SHP77 (cell line): ENCODE measurements around the gene LRRC4.
A peak's percentile ranks its signal among the peaks of the same experiment; 100 is the strongest.

Experiments used
- DNase-seq, 2 experiments: peaks; one replicate each; lab custom pipeline; 2025; lab: John Stamatoyannopoulos, UW

Gene LRRC4, protein sequence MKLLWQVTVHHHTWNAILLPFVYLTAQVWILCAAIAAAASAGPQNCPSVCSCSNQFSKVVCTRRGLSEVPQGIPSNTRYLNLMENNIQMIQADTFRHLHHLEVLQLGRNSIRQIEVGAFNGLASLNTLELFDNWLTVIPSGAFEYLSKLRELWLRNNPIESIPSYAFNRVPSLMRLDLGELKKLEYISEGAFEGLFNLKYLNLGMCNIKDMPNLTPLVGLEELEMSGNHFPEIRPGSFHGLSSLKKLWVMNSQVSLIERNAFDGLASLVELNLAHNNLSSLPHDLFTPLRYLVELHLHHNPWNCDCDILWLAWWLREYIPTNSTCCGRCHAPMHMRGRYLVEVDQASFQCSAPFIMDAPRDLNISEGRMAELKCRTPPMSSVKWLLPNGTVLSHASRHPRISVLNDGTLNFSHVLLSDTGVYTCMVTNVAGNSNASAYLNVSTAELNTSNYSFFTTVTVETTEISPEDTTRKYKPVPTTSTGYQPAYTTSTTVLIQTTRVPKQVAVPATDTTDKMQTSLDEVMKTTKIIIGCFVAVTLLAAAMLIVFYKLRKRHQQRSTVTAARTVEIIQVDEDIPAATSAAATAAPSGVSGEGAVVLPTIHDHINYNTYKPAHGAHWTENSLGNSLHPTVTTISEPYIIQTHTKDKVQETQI

DNA sequence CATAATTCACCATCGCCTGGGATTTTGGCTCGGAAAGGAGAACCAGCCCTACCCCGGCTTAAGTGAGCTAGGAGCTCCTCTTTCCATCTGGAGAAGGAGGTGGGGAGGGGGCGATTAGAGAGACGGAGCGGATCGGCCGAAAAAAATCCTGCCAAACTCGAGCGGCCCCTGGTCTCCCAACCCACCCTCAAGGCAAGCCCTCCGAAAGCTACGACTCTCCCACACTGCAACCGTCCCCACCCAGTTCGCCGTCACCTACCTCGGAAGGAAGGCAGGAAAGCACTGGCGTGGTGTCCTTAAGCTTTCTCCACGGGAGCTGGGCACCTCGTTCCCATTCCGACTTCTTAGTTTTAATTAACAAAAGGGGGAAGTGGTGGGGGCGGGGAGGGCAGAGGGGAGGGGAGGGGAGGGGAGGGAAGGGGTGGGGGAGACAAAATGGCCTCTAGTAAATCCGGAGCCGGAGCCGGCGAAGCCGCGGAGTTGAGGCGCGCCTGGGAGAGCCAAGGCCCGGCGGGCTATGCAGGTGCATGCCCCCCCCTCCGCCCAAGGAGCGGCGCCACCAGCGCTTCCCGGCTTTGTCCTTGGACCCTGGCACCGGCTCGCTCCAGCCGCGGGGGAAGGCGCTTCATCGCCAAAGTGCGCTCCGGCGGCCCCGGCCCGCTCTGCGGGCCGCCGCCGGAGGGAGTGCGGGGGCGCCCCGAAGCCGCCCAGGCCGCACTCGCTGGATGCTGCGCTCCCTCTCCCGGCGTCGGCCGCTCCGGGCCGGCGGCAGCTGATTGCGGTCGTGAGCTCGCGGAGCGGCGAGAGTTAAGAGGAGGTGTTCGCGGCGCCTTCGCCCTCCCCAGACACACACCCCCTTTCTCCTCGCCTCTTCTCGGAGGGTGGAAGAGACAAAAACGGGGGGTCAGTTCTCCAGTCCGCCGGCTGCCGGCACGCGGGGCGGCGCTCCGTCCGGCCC is at the start of gene LRRC4:
Gene LRRC4, minus strand, starts transcription at position 784 of the 958 bp plus-strand sequence. CDS start 797 bp downstream, outside the sequence.
- no peak for DNase-seq

DNA sequence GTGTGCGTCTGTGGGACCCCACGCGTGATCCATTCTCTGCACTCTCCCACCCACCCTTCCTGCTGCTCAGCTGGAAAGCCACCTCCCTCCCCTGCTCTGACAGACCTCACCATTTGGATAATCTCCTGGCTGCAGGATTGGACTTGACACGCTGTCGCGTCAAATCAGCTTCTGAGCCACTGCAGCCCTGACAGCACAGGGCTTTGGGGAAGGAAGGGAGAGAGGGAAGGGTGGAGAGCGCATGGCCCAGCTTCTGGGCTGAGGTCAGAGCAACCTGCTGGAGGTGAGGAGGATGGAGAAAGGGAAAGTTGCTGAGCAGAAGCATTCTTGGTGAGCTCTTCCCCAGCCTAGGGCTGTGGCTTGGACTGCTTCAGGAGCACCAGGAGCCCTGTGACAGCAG is 48.9 kb upstream of the LRRC4 start:
- no peak for DNase-seq

DNA sequence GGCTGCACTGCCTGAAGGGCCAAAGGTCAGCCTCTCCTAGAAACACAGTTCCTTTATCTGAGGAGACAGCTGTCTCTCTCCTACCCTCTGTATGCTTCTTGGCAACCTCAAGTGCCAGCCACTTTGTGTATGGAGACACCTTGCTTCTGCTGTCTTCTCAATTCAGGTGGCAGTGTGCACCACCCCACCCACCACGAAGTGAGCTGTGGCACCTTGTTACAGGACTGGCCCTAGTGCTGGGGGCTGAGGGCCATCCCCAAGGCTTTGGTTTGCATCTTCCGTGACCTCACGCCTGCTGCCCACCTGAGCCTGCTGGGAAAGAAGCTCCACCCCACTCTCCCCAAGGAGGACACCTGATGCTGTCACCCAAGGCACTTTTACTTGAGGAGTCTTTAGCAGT is 47.1 kb upstream of the LRRC4 start:
- no peak for DNase-seq

DNA sequence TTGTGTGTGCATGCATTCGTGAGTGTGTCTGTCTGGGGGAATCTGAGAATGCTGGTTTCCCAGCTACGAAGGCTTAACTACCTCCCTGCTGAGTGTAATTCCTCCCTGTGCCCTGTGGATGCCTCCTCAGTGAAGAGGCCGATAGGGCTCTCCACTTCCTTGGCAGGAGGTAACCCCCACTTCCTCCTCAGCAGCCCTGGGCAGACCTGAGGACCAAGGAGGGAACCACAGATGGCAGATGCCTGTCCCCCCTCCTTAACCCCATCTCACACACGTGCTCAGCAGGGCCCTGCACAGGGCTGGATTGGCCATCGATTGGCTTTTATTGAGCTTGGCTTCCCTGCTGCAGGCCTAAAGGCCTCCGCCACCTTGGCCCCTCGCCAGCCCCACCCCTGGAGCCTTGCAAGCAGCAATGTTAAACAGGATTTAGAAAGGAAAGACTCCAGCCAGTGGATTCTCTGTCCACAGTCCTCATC is 45.6 kb upstream of the LRRC4 start:
- peak in 1 of 2 experiments; percentile 6 for DNase-seq

GRCh38 chr7:128076196-128076795 is 45.1 kb upstream of the LRRC4 start:
- DNase-seq: no peak

GRCh38 chr7:128075242-128076095 is 44.2 kb upstream of the LRRC4 start:
- no peak for DNase-seq

- DNase-seq: no peak
Observed at GRCh38 chr7:128074736-128075135, 43.5 kb upstream of the LRRC4 start.

DNA sequence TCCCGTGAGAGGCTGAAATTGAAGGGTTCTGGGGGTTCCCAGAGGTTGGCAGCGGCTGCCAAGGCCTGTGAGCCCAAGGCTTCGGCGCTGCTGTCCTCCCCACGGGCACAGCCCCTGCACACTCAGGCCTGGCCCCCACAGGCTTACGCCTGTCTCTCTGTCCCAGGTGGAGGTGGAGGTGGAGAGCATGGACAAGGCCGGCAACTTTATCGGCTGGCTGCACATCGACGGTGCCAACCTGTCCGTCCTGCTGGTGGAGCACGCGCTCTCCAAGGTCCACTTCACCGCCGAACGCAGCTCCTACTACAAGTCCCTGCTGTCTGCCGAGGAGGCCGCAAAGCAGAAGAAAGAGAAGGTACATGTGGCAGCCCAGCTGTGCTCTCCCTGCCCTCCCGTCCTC is 43.1 kb upstream of the LRRC4 start:
- DNase-seq: no peak

DNA sequence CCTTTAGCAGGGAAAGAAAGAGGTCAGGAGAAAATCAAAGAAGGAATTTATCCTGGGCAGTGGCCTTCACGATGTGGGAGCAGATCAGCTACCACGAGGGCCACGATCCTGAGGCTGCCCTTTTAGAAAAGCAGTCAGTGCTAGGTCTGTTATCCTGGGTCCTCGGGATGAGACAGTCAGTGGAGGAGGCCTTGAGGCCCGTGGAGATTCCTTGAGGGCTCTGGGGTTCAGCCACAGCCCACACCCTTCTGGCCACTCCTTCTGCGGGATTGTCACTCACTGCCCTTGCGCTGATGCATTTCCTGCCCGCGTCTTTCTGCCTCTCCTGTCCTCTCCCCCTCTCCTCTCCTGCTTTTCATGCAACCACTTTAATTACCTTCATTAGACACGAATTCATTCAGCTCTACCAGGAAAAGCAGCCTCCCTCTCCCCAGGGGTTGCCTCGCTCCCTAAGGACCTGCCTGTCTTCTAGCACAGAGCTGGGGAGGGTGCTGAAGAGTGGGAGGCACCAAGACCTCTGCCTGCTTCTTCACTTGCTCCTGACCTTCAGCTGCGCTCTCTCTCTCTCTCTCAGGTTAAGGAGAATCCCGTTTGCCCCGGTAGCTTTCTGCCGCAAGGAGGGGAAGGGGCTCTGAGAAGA is 42.6 kb upstream of the LRRC4 start:
- no peak for DNase-seq

DNA sequence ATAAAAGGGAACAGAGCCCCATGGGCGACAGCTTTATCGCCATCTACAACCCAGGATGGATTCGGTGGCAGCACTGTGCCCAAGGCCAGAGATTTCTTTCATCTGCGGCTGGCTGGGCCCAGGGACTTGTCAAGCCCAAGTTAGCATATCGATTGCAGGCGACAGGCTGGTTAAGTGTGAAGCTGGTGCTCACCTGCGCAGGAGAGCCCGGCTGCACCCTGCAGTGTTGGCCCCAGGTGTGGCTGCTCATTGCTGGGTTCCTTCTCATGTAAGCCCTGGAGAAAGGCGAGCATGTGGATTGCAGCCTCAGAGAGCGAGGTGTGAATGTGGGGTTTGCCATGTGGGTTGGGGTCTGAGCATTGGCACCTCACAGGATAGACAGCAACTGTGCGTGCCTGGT is 40.6 kb upstream of the LRRC4 start:
- DNase-seq: no peak

DNA sequence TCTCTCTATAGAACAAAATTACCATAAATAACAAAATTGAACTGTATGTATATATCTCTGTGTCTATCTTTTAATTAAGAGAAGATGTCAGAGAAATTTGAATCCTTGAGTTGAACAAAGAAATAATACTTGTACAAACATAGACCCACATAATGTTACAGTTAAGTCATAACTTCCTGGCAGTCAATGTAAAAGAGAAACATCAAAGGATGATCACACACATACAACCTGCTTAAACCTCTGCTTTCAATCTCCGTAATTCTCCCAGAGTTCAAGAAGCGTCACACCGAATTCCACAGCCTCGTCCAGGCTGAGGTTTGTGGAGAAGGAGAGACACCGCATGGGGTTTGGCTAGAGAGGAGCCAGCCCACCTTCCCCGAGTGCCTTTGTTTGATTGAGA is 40.1 kb upstream of the LRRC4 start:
- DNase-seq: no peak

DNA sequence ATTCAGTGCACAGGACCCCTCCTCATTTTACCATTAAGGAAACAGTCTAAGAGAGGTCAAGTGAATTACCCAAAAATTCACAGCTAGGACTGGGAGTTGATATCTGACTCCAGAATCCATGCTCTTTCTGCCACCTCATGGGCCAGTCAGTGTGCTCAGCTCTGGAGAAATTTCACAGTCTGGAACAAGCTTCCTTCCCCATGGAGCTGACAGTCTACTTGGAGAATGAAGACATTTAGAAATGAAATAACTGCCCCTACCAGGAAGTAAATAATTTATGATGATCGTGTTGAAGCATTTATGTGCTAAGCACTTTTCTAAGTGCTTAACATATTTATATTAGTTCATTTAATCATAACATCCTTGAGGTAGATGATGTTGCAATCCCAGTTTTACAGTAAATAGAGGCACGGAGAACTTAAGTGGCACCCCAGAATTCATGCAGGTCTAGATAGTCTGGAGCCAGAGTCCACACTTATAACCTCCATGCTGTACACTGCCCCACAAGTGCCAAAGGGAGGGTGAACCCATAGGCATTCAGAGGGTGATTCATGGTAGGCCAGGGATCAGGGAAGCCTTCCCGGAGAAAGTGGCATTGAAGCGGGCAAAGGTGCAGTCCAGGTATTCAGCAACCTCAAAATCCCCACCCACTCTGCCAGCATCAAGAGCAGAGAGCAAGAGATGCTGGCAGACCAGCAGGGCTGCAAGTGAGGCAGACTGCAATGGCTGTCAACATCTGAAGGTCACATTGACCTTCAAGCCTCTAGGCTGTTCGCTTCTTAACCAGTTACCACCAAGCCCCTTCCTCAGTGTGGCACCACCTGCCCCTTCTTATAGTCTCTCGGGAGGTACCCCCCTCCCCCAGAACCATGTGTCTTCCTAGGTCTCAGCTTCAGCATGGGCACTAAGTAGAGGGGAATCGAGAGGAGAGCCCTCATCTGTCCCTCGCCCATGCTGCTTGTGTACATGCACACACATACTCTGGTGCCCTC is 38.4 kb upstream of the LRRC4 start:
- DNase-seq: no peak

DNA sequence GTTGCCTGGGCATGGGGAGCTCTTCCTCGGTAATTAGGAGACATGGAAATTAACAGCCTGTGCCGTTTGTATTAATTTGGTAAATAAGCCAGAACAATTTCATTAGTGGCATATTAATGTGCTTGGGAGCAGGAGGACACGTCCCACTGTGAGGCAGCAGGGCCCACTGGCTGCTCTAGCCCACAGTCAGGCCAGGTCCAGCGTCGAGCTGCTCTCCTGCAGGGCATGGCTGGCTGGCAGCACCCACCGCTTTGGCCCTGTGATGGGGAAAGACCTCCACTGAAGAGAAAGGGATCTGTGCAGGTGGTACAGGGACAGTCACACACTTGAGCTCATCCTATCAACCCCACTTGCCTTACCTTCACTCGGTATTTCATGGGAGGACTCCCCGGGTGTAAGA is 37.5 kb upstream of the LRRC4 start:
- no peak for DNase-seq

- DNase-seq: no peak
Observed at GRCh38 chr7:128067983-128068382, 36.7 kb upstream of the LRRC4 start.

GRCh38 chr7:128066858-128067257 is 35.6 kb upstream of the LRRC4 start:
- no peak for DNase-seq

DNA sequence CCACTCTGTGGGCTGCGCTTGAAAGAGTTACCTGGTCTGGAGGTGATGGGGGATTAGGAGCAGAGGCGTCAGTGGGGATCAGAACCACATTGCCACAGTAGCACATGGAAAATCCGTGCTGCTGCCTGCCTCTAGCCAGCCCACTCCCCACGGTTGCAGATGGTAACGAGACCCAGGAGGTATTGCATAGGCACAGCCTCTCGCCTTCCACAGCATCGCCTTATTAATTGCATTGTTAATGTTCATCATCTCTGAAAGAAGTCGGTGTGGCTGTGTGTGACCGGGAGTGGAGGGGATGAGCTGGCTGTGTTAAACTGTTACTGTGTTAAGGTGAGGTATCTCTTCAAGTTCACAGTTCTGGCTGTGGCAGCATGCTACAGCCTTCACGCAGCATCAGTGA is 35.2 kb upstream of the LRRC4 start:
- no peak for DNase-seq

DNA sequence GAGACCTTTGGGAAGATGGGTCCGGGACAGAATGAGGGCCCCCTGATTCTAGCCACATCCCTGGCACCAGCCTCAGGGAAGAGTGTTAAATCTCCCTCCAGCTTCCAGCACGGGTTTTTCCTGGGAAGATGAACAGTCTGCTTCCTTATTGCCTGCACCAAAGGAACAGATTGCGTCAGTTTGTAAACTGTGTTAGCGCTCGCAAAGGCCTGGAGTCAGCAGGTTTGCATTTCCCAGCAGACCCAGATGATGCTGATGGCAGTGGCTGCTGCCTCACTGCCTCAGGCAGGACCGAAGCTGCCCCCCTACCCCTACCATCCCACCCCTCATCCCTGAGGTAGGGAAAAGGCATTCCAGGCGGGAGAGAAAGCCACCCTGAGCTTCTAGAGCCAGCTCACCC is 34.6 kb upstream of the LRRC4 start:
- no peak for DNase-seq

- DNase-seq: no peak
Observed at GRCh38 chr7:128063088-128063487, 31.9 kb upstream of the LRRC4 start.

GRCh38 chr7:128060018-128060417 is 28.8 kb upstream of the LRRC4 start:
- DNase-seq: no peak
